ENCODE measurements around the gene LMO3. TPM values are rescaled to one million over a fixed set of nuclear protein-coding genes. Genes with fewer than 3 reads are reported as not detected.

Gene LMO3
- total and polyA plus RNA-seq, 2 experiments from 2014 or later: 7.9 to 15.1 TPM

DNA sequence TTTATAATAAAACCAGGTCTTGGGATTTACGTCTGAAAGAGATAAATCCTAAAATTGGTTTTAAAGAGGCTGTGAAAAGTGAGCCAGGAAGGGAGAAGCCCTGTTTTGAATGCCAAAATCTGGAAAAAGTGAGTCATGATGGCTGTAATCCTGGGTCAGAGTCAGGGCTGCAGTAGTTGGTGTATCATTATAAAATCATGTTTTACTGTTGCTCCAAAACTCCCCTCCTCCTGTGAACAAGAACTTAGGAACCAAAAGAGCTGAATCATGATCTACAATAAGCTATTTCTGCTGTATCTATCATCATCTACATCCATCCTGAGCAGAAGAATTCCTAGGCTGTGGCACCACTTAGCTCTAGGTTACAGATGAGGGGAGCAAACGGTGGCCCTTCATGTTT, 79.3 kb downstream of the LMO3 start:
- Mint-ChIP-seq H3K4me3 (no peak overlapping the region), H3K27me3 (ENCODE audit: insufficient read depth, low read depth, poor library complexity) (no peaks in the 10 kb centered on the region), H3K27ac (0 out of 2 replicates have a peak overlapping the region, but pooled peaks have one; percentile 48), H3K4me1 (peaks cover 9% of the 10 kb centered on the region; the same call in 2 of the 3 replicates), H3K36me3 (ENCODE audit: low read depth) (no peaks in the 10 kb centered on the region), H3K9me3 (no peaks in the 10 kb centered on the region)
- H3F3A ChIP-seq (replicated peaks; ENCODE audit: low read depth): no peaks in the 10 kb centered on the region
- no peaks in the 10 kb centered on the region for H4K20me1 ChIP-seq (replicated peaks; ENCODE audit: insufficient read depth)
- no peaks in the 10 kb centered on the region for H3K79me2 ChIP-seq (replicated peaks; ENCODE audit: insufficient read depth)
- no peaks in the 10 kb centered on the region for H3K27me3 ChIP-seq (ENCODE audit: insufficient read depth)
- H2AFZ ChIP-seq: no peak overlapping the region
- H3K4me1 ChIP-seq (ENCODE audit: insufficient read depth): no peaks in the 10 kb centered on the region; the same call in 1 of the 2 replicates
- H3K9me2 ChIP-seq (ENCODE audit: insufficient read depth): no peaks in the 10 kb centered on the region
- ATAC-seq: no peak
- no peak overlapping the region for H3K4me3 ChIP-seq
- TF ChIP-seq ZNF331 (CRISPR knock-in tag; IDR thresholded peaks at IDR 0.05; ENCODE audit: low read depth) (no peak), CTCF (conservative IDR thresholded peaks at IDR 0.05; ENCODE audit: low read depth in 2 of 2) (no peak), STAT1 (IDR thresholded peaks at IDR 0.05; ENCODE audit: unreplicated experiment) (no peak)
- DNase-seq (ENCODE audit: low spot score): no peak
- H3K27ac ChIP-seq (ENCODE audit: low read depth): no peak overlapping the region
- no peaks in the 10 kb centered on the region for H3K36me3 ChIP-seq (ENCODE audit: insufficient read depth)
- no peak overlapping the region for H3K4me2 ChIP-seq

- no peaks in the 10 kb centered on the region for H3F3A ChIP-seq (replicated peaks; ENCODE audit: low read depth)
- no peaks in the 10 kb centered on the region for H3K9me3 Mint-ChIP-seq
- no peak overlapping the region for H3K27ac ChIP-seq (ENCODE audit: low read depth)
- H3K4me3 ChIP-seq: no peak overlapping the region
- H3K27ac Mint-ChIP-seq: no peak overlapping the region
- peaks cover 2% of the 10 kb centered on the region for H3K27me3 Mint-ChIP-seq (ENCODE audit: insufficient read depth, low read depth, poor library complexity)
- DNase-seq (ENCODE audit: low spot score) (no peak), ATAC-seq (no peak)
- H4K20me1 ChIP-seq (replicated peaks; ENCODE audit: insufficient read depth): no peaks in the 10 kb centered on the region
- H3K4me2 ChIP-seq: no peak overlapping the region
- no peak overlapping the region for H3K4me3 Mint-ChIP-seq
- H3K27me3 ChIP-seq (ENCODE audit: insufficient read depth): no peaks in the 10 kb centered on the region
- no peaks in the 10 kb centered on the region for H3K36me3 Mint-ChIP-seq (ENCODE audit: low read depth)
- H3K4me1 ChIP-seq (ENCODE audit: insufficient read depth): no peaks in the 10 kb centered on the region; the same call in 1 of the 2 replicates
- no peak overlapping the region for H2AFZ ChIP-seq
- peaks cover 11% of the 10 kb centered on the region; the same call in 2 of the 3 replicates for H3K4me1 Mint-ChIP-seq
- no peaks in the 10 kb centered on the region for H3K36me3 ChIP-seq (ENCODE audit: insufficient read depth)
- H3K9me2 ChIP-seq (ENCODE audit: insufficient read depth): no peaks in the 10 kb centered on the region
- H3K79me2 ChIP-seq (replicated peaks; ENCODE audit: insufficient read depth): no peaks in the 10 kb centered on the region
- TF ChIP-seq POLR2AphosphoS5 (IDR thresholded peaks at IDR 0.05; ENCODE audit: low read depth) (no peak), CREB1 (CRISPR knock-in tag; IDR thresholded peaks at IDR 0.05; ENCODE audit: low read depth) (no peak), CTCF (conservative IDR thresholded peaks at IDR 0.05; ENCODE audit: low read depth in 2 of 2) (no peak), NANOG (IDR thresholded peaks at IDR 0.05; ENCODE audit: borderline replicate concordance) (no peak), STAT1 (IDR thresholded peaks at IDR 0.05; ENCODE audit: unreplicated experiment) (no peak), JUNB (IDR thresholded peaks at IDR 0.05; ENCODE audit: unreplicated experiment) (no peak), EZH2phosphoT487 (IDR thresholded peaks at IDR 0.05; ENCODE audit: unreplicated experiment) (no peak)
- TF ChIP-seq, protein P1, sequence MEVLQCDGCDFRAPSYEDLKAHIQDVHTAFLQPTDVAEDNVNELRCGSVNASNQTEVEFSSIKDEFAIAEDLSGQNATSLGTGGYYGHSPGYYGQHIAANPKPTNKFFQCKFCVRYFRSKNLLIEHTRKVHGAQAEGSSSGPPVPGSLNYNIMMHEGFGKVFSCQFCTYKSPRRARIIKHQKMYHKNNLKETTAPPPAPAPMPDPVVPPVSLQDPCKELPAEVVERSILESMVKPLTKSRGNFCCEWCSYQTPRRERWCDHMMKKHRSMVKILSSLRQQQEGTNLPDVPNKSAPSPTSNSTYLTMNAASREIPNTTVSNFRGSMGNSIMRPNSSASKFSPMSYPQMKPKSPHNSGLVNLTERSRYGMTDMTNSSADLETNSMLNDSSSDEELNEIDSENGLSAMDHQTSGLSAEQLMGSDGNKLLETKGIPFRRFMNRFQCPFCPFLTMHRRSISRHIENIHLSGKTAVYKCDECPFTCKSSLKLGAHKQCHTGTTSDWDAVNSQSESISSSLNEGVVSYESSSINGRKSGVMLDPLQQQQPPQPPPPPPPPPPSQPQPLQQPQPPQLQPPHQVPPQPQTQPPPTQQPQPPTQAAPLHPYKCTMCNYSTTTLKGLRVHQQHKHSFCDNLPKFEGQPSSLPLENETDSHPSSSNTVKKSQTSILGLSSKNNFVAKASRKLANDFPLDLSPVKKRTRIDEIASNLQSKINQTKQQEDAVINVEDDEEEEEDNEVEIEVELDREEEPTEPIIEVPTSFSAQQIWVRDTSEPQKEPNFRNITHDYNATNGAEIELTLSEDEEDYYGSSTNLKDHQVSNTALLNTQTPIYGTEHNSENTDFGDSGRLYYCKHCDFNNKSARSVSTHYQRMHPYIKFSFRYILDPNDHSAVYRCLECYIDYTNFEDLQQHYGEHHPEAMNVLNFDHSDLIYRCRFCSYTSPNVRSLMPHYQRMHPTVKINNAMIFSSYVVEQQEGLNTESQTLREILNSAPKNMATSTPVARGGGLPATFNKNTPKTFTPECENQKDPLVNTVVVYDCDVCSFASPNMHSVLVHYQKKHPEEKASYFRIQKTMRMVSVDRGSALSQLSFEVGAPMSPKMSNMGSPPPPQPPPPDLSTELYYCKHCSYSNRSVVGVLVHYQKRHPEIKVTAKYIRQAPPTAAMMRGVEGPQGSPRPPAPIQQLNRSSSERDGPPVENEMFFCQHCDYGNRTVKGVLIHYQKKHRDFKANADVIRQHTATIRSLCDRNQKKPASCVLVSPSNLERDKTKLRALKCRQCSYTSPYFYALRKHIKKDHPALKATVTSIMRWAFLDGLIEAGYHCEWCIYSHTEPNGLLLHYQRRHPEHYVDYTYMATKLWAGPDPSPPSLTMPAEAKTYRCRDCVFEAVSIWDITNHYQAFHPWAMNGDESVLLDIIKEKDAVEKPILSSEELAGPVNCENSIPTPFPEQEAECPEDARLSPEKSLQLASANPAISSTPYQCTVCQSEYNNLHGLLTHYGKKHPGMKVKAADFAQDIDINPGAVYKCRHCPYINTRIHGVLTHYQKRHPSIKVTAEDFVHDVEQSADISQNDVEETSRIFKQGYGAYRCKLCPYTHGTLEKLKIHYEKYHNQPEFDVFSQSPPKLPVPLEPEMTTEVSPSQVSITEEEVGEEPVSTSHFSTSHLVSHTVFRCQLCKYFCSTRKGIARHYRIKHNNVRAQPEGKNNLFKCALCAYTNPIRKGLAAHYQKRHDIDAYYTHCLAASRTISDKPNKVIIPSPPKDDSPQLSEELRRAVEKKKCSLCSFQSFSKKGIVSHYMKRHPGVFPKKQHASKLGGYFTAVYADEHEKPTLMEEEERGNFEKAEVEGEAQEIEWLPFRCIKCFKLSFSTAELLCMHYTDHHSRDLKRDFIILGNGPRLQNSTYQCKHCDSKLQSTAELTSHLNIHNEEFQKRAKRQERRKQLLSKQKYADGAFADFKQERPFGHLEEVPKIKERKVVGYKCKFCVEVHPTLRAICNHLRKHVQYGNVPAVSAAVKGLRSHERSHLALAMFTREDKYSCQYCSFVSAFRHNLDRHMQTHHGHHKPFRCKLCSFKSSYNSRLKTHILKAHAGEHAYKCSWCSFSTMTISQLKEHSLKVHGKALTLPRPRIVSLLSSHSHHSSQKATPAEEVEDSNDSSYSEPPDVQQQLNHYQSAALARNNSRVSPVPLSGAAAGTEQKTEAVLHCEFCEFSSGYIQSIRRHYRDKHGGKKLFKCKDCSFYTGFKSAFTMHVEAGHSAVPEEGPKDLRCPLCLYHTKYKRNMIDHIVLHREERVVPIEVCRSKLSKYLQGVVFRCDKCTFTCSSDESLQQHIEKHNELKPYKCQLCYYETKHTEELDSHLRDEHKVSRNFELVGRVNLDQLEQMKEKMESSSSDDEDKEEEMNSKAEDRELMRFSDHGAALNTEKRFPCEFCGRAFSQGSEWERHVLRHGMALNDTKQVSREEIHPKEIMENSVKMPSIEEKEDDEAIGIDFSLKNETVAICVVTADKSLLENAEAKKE (CRISPR knock-in tag; IDR thresholded peaks at IDR 0.05): no peak
These were observed 81.6 kb downstream of the LMO3 start for GRCh38 chr12:16524378-16524777.
